HepG2 (cell line): ENCODE results near the gene SSNA1.

Experiments
- AGO2 ChIP-seq: fragments of 200-400 bp; formaldehyde crosslinking; optimal IDR thresholded peaks from 2 replicates; pipeline ENCODE3; 2017; ENCODE audit warnings: mild to moderate bottlenecking, low read depth, low read length, moderate library complexity
- KAT7 ChIP-seq: IDR thresholded peaks from 2 replicates; pipeline ENCODE4 v1.6.1; 2018; ENCODE audit warnings: borderline replicate concordance, missing compliant biosample characterization
- SMARCC2 ChIP-seq: fragments of 450-650 bp; IDR thresholded peaks from 2 replicates; pipeline ENCODE4 v1.6.1; 2017; ENCODE audit warnings: antibody characterized with exemption, mild to moderate bottlenecking
- ZNF12 ChIP-seq: sonication (generic); formaldehyde crosslinking; IDR thresholded peaks from 2 replicates; pipeline ENCODE4 v1.5.0; 2020; ENCODE audit warnings: missing genetic modification reagents
- ZNF800 ChIP-seq: sonication (generic); formaldehyde crosslinking; IDR thresholded peaks from 2 replicates; pipeline ENCODE4 v1.4.0; 2020; ENCODE audit warnings: missing genetic modification reagents

- TF ChIP-seq AGO2 (peak; percentile 0), ZNF12 (CRISPR knock-in tag) (no peak), SMARCC2 (no peak), KAT7 (CRISPR knock-in tag) (no peak), ZNF800 (CRISPR knock-in tag) (no peak)
Measured at GRCh38 chr9:137212520-137212919, 24.0 kb downstream of the SSNA1 start.
